ENCODE results near the gene CD86.

The CD86 gene

DNA sequence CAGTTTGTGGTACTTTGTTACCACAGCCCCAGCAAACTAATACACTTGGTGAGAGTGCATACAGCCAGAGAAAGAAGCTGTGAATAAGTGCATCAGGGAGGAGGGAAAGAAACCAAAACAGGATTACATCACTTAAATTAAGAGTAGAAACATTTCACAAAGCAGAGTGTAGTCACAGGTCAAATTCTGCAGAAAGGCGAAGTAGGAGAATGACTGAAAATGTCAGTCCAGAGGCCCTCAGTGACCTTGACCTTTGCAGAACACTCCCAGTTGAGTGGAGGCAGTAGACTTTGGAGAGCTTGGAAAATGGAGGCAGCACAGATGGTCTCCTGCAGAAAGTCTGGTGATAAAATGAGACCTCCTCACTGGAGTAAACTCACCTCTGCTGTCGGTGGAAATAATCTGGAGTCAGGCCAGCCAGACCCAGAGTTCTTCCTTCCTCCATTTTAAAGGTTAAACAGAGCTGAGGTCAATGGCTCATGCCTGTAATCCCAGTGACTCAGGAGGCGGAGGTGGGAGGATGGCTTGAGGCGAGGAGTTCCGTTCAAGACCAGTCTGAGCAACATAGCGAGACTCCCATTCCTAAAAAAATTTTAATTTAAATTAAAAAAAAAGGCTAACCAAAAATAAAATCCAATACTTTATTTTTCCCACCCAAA, 5.0 kb downstream of the CD86 start:
- DNase-seq: no peak

DNA sequence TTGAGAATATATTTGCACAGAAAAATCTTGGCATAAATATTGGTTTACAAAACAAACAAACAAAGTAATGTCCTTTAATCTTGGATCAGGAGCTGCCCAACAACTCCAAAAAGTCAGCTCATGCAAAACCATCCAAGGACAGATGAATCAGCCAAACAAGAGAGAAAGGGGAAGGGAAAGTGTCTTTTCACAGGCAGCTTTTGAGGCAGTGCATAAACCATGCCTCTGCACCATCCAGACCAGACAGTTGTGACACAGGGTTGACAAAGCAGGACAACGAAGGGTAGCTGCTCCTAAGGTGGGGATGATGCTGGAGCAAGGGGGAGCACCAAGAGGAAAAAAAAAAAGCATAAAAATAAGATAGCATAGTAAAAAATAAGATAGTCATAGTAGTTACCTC, 8.7 kb downstream of the CD86 start:
- DNase-seq: no peak

DNA sequence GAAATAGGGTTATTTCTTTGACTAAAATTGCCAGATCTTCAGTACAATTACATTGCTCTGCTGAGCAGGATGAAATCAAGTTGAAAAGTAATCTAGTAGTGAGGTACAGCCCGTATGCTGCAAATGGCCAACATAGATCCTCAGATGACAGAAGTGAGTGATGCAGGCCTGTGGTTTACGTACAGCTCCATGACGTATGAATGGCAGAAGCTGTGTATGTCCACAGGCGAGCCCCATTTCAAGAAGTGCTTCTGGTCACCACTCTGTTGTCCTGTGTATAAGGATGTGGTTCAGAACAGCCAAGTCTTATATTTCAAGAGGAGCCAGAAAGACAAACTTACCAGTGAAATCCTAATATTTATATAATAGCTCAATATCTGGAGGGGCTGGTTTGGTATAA, 9.2 kb downstream of the CD86 start:
- no peak for DNase-seq

GRCh38 chr3:122066331-122067213, 11.4 kb downstream of the CD86 start:
- DNase-seq: no peak

DNA sequence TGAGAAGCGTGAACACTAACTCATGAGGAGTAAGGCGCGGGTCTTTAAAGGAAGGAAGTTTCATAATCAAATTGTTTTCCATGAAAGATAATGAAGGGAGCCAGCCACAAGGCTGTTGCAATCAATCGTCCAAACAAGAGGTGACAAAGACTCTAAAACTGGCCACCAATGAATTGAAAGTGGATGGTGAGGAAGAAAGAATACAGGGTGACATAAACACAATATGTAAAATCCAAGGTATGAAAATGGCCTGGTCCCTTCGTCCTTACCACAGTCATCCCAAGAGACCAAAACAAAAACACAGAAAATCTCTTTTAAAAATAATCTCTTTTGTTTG, 12.0 kb downstream of the CD86 start:
- no peak for DNase-seq

DNA sequence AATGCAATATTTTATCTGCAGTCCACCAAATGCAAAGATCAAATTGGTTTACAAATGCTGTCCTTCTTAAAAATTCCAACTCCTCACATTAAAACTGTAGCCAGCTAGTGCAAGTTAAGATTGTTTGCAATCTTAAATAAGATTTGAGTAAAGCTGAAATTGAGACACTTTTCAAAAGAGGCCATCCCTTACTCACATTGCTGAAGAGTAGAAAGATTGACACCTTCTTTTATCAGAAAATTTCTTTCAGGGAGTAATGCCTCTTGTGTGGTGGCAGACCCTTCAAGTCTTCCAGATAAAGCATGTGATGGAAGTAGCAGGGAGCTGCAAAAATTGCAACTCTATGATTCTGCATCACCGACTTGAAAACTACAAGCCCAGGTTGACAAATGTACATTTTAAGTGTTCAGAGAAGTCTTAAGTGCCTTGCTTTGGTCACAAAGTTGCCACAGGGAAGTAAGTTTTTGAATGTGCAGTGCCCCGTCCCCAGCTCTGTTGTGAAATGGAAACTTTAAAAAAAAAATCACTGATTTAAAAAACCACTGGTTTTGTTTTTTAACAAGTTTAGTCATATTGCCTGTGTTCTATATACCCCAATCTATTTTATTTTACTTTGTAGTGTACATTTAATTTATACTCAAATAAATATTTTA, 12.6 kb downstream of the CD86 start:
- no peak for DNase-seq

- DNase-seq: no peak
Measured at GRCh38 chr3:122074621-122075265, 19.6 kb downstream of the CD86 start.

GRCh38 chr3:122076491-122077292, 21.5 kb downstream of the CD86 start:
- no peak for DNase-seq

DNA sequence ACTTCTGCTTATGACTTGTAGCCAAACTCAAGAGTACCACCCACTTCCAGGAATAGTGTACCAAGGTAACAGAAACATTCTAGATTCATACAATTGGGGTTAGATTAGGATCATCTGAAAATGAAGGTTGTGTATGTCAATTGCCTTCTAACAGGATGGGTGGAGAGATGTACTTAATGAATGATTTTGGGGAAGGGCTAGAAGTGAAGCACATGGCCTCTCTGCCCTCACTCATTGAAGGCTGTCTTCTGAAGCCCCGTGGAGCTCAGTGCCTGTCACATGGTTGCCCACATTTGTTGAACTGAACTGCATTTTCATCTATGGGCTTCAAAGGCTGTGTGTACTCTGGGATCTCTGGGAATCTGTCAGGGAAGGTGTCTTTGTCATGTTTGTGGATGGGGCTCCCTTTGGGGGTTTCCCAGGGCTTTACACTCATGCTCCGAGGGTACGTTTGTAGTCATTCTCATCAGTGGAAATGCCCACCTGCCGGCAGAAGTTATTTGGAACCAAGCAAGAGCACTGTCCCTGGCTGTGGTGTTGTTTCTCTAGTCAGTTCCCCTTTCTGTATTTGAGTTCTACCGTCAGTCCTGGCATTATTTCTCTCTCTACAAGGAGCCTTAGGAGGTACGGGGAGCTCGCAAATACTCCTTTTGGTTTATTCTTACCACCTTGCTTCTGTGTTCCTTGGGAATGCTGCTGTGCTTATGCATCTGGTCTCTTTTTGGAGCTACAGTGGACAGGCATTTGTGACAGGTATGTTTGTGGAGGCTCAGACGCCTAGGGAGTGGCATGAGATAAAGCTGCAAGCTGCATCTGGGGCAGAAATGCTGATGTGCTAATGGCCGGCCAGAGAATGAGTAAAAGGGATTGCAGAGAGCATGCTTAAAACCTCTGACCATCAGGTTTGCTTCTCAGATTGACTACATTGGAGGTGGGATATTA, 22.4 kb downstream of the CD86 start:
- DNase-seq: no peak

DNA sequence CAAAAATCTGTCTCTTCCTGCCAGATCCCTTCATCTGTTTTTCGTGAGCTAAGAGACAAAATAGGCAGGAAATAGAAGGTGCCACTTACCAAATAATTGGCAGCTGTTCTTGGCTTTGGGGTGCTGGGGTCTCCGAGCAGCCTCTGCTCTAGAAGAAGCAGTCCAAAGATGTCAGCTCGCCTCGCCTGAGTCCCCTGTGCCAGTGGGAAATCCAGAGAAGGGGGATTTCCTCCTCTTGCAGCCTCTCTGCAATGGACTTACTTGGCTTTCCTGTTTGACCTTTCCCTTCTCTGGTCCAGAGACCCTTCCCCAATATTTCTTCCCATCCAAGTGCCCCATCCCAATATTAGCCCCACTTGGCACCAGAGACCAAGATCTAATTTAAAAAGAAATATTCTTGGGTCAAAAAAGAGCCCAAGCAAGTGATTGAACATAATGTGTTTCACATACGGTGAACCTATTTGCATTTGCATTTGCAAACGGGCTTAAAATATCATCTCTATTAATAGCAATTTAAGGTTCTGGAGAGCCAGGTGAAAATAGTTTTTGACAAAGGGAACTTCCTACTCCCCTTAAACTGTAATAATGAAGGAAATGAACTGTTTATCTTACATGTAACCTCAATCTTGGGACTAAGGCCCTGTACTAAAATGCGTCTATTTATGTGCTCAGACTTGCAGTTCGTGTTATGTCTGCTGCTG, 23.2 kb downstream of the CD86 start:
- DNase-seq: no peak

DNA sequence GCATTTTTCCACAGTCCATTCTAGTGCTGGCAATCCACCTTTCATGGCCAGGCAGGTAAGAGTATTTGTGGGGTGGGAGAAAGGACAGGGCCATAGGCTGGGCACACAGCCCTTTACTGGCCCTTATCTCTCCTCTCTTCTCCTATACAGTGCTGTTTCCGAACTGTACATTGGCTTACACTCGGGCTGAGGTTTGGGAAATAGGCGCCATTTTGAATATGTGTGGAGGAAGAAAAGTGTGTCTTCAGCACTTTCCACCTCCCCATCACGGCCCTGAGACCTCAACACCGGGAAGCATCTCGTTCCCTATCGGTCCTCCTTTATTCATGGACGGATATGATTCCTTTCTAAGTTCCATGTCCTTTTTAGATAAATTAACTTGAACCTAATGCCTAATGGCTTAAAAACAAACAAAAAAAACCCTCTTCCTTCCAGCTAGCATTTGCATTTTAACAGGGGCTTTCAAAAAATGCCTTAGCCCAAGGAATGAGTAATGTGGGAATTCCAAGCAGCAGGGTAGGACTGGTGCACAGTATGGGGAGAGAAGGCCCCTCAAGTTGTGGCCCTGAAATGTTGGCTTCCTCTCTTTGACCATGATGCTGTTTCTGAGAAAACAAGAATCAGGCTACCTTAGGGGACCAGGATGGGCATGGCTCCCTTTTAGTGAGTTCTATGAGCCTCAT, 24.5 kb downstream of the CD86 start:
- no peak for DNase-seq

DNA sequence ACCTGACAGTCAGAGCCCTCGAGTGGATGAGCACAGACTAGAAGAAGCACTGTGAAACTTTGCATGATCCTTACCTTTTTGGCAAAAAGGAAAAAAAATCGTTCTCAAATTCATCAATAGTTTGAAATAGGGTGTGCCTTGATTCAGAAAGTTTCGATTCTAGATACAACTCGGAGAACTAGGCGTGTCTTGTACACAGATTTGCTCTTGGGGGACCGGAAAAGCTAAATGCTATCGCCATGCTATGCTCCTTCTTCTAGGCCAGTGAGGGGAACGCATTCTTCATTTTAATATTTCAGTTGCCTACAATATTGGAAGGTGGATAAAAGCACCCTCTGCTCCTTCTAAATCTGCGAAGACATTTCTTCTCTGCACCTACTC, 25.0 kb downstream of the CD86 start:
- no peak for DNase-seq

- no peak for DNase-seq
Measured at GRCh38 chr3:122081543-122082247, 26.5 kb downstream of the CD86 start.

DNA sequence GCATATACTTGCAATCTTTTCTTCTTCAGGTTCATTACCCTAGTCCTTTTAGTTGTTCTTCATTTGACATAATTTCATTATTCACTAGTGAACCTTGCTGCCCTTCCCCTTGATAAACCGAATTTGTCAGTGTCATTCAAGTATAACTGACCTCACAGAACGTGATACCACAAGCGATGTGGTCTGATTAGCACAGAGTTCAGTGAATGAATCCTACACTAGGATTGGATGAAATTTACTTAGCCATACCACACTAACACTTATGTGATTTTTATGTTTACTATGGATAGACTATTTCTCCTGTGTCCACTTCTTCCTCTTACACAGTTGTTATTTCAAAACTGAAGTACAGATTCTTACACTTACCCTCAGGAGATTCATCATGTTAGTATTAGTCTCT, 27.2 kb downstream of the CD86 start:
- DNase-seq: no peak

DNA sequence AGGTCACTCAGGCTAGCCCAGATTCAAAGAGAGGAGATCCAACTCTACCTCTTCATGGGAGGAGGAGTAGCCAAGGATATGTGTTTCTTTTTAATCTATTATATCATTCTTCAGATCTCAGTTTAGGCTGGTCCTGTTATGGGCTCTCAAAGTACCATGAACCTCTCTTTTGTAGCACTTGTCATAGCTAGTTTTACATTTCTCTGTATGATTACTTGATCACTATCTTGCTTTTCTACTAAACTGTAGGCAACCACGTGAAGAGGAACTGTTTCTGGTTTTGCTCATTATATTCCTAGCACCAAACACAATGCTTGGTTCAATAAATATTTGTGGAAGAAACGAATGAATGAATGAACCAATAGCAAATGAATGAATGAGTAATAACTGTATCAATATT, 29.6 kb downstream of the CD86 start:
- no peak for DNase-seq

DNA sequence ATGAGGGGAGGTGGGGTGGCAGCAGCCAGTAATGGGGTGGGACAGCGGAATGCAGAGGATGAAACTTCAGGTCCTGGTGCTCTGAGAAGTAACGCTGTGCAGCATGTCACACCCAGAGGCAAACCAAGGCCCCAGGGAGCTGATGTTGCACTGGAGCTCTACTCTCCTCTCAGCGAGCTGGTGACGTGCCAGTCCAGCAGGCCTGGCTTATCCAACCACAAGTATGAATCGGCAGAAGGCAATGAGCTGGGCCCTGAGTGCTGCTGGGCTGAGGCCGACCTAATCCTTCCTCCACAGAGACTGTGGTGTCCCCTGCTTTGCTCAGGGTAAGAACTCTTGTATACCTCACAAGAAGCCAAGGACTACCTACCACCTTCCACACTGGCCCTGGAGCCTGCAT, 30.5 kb downstream of the CD86 start:
- no peak for DNase-seq

GRCh38 chr3:122088531-122088930, 33.4 kb downstream of the CD86 start:
- DNase-seq: no peak

GRCh38 chr3:122091602-122092295, 36.6 kb downstream of the CD86 start:
- no peak for DNase-seq

All from NCI-H187 (cell line).